ENCODE data around the gene NDUFA13.

NDUFA13 gene

DNA sequence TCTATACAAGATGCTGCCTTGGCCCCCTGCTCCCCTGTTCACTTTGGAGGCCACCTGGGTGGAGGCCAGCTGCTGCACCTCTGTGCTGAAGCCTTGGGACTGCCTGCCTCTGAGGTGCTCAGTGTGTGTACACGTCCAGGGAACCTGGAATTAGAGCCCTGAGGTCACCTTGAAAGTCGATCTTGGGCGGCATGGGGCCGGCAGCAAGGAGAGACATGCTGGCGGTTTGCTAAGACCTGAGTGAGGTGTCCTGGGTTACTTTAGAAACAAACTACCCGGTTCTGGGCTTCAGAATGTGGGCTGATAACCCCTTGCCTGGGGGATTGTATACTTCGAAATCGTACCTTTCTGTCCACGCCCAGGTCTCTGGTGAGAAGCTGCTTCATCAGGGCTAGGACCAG lies 26.2 kb upstream of the NDUFA13 start:
- DNase-seq: no peak

GRCh38 chr19:19490214-19490968 lies 25.6 kb upstream of the NDUFA13 start:
- peak; percentile 93 for DNase-seq

- no peak for DNase-seq
Observed at GRCh38 chr19:19491321-19492025, 24.6 kb upstream of the NDUFA13 start.

DNA sequence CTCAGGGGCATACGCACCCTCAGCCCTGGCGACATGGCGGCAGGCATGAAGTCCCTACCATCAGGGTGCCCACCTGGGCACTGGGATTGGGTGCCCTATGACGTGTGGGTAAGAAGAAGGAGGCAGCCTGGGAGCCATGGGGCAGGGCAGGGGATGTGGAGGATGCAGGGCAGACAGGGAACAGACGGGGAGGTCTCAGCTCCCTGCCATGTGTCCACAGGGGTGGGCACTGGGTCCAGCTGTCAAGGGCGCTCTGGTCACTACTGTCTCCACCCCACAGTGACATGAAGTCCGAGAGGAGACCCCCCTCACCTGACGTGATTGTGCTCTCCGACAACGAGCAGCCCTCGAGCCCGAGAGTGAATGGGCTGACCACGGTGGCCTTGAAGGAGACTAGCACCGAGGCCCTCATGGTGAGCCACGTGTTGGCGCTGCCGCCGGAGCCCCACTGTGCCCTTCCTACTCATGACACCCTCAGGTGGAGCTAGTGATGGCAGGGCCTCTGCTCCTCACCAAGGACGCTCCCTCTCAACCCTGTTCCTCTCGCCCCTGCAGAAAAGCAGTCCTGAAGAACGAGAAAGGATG lies 23.9 kb upstream of the NDUFA13 start:
- DNase-seq: no peak

GRCh38 chr19:19493841-19494546 lies 22.0 kb upstream of the NDUFA13 start:
- no peak for DNase-seq

DNA sequence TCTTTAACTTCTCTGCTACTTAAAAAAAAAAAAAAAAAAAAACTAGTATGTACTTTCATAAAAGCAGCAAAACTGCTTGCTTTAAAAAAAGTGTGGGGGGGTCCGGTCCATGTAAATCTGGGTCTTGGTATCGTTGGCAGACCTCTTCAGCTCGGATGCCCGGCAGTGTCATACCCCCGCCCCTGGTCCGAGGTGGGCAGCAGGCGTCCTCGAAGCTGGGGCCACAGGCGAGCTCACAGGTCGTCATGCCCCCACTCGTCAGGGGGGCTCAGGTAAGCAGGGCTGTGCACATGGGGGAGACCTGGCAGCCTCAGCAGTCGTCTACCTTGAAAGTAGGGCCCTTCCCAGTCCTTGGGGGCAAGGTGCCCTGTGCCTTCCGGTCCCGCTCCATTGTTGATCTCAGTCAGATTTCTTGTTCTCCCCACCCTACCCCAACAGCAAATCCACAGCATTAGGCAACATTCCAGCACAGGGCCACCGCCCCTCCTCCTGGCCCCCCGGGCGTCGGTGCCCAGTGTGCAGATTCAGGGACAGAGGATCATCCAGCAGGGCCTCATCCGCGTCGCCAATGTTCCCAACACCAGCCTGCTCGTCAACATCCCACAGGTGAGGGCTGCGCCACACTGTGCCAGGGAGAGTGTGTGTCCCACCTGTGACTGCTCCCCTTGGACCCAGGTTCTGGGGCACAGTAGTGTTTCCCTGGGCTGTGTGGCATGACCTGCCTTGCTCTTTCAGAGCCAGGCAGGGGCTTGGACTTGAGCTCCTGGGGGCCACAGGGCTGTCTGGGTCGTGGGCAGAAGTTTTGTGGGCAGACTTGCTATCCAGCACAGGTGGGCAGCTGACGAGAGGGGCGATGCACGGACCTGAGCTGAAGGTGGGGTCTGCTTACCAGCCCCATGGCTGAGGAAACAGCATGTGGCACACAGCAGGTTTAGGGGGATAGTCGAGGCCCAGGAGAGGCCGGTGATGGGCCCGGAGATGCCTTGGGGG lies 20.1 kb upstream of the NDUFA13 start:
- DNase-seq: no peak

- DNase-seq: no peak
Observed at GRCh38 chr19:19498255-19498991, 17.6 kb upstream of the NDUFA13 start.

DNA sequence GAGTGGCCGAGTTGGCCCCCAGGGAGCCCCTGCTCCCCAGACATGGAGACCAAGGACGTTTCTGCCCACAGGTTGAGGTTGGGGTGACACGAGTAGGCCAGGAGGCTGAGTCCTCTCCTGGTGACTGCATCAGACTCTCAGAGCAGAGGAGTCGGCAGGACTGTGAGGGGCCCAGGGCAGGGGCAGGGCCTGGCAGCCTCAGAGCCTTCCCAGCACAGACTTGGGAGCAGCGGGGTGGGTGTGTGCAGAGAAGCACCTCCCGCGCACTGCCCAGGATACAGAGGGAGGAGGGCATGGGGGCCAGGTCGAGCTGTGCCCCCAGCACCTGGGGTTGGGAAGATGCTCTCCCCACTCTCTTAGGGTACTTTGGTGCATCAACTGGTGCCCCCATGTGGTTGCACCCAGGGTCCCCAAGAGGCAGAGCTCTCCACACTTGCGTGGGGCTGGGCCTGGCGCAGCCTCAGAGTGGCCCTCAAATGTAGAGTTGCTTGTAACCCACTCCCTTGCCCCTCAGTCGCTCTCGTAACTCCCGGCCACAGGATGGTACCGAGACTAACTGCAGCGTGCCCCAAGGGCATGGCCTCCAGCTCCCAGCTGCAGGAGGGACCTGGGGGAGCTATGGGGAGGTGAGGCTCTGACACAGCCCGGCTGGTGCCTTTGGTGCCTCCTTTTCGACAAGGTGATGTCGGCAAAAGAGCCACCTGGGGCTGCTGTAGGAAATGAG lies 16.6 kb upstream of the NDUFA13 start:
- no peak for DNase-seq

- DNase-seq: no peak
Observed at GRCh38 chr19:19500975-19501644, 14.9 kb upstream of the NDUFA13 start.

- DNase-seq: no peak
Observed at GRCh38 chr19:19501798-19502197, 14.2 kb upstream of the NDUFA13 start.

DNA sequence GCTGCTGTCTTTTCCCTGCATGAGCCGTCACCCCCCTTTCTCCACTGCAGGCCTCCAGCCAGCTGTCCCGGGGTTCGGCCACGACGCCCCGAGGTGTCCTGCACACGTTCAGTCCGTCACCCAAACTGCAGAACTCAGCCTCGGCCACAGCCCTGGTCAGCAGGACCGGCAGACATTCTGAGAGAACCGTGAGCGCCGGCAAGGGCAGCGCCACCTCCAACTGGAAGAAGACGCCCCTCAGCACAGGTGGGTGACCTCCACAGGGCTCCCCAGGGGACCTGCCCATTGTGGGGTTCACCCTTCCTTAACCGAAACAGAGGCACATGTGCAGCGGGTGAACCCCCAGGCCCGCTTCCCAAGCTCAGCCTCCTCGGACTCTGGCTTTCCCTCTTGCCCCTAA lies 13.7 kb upstream of the NDUFA13 start:
- no peak for DNase-seq

DNA sequence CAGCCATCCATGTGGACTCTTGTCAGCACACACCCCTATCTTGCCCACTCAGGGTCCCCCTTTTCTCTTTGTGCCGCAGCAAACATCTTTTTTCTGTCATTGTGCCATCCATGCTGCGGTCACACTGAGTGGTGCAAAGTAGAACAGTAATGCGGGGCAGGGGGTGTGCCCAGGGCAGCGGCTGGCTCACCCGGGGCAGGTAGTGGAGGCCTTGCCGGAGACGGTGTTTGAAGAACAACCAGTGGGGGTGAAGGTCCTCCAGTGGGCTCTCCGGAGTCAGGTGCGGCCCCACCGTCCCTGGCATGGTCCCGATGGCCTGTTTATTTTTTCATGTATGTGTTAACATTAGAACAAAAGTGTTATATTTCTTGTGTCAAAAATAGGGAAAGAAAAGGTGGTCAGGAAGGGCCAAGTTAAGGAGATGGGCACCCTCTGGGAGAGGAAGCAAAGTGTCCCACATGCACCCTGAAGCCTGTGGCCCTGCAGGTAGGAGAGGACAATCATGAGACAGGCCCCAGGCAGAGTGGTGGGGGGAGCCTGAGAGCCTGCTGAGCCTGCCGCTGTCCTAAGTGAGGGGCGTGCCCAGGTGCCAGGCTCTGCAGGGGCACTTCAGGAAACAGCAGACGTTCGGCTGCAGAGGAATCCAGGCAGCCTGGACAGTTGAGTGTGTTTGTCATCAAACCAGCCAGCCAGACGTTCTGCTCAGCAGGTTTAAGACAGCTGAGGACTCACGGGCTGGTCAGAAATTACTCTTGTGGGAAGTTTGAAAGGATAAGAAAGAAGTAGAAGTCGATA lies 13.0 kb upstream of the NDUFA13 start:
- no peak for DNase-seq

GRCh38 chr19:19504754-19505668 lies 11.0 kb upstream of the NDUFA13 start:
- DNase-seq: no peak

DNA sequence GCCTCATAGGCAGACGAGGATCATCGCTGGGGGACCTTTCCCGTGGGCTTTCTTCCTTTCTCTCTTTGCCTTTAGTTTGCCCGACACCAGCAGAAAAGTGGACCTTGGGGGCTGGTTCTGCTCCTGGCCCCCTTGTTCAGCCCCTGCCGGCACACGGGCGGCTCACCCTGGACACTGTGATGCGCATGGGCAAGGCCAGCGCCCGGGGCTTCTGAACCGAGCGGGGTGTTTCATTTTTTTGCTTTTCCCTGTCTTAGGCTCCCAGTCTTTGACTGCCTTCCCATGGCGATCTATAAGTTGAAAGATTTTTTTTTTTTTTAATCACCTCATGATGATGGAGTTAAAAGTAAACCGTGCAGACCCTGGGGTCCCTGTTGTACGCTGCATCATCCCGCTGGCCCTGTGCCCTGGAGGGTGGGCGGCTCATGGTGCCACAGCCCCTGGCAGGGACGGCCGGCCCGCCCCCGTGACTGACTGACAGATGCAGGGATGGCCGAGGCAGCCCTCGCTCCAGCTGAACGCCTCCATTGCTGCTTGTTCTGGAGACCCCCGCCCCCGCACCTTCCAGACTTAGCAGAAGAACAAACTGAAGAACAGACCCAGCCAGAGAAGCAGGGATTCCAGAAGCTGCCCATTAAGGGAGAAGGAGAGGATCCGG lies 10.2 kb upstream of the NDUFA13 start:
- DNase-seq: no peak

DNA sequence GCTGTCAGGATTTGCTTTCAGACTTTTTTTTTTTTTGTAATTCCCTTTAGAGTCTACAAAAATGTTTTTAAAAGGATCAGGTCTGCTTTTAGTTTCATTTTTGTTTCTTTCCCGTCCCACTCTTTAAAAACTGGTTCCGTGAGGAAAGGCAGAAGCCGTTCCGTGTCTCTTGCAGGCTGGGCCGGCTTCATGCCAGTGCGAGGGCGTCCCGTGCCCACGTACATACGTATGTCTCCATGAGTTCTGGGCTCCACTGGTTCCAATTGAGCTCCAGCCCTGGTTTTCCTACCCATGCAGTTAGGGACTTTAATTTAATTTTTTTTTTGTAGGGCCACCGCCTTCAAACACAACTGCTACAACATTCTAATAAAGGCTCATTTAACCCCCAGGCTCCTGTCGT lies 9.4 kb upstream of the NDUFA13 start:
- no peak for DNase-seq

GRCh38 chr19:19507354-19507753 lies 8.7 kb upstream of the NDUFA13 start:
- DNase-seq: no peak

DNA sequence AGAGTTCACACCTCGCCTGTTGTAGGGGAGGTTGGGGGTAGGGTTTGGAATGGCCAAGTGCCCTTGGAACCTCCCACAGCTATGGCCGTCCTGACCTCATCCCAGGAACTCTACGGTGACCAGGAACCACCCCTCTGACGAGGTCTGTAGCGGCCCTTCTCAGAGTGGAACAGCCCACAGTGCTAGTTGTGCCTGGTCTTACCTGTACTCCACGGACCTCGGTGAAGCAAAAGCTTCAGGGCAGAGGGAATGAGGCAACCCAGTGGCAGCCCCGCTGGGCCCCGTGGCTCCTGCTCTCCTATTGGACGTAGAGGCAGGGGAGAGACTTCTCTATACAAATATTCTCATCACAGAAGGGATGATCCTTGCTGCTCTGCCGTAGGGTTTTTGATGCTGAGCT lies 7.8 kb upstream of the NDUFA13 start:
- no peak for DNase-seq

GRCh38 chr19:19510432-19510831 lies 5.6 kb upstream of the NDUFA13 start:
- DNase-seq: no peak
